Calu3 (cell line): ENCODE results near the gene TMEM86A. TPM values are rescaled to one million over a fixed set of nuclear protein-coding genes. Genes with fewer than 3 reads are reported as not detected.

Experiments
- BruUV-seq: library from RNA; stranded (reverse); fragments of 400-500 nt; replicated peaks from 2 replicates; lab custom pipeline; 2021; lab: Mats Ljungman, UMichigan
- CTCF ChIA-PET: fragments of 300-600 bp; sonication (Branson Sonifier 250); formaldehyde crosslinking; loops from one replicate; lab custom pipeline; 2022; ENCODE audit warnings: antibody characterized with exemption; lab: Charles Lee
- DNase-seq: peaks from one replicate; pipeline ENCODE4 v3.0.0; 2022
- H3K27ac Mint-ChIP-seq: one replicate; pipeline ENCODE4 v1.8.0; 2022; ENCODE audit warnings: mixed read lengths; ENCODE audit not compliant: unreplicated experiment
- H3K27me3 Mint-ChIP-seq: one replicate; pipeline ENCODE4 v1.8.0; 2022; ENCODE audit warnings: mixed read lengths; ENCODE audit not compliant: unreplicated experiment
- H3K36me3 Mint-ChIP-seq: one replicate; pipeline ENCODE4 v1.8.0; 2022; ENCODE audit warnings: mild to moderate bottlenecking, moderate library complexity, mixed read lengths; ENCODE audit not compliant: insufficient read depth, unreplicated experiment
- H3K4me1 Mint-ChIP-seq: one replicate; pipeline ENCODE4 v1.8.0; 2022; ENCODE audit warnings: mild to moderate bottlenecking, low read depth, mixed read lengths; ENCODE audit not compliant: unreplicated experiment
- H3K4me3 Mint-ChIP-seq: one replicate; pipeline ENCODE4 v1.8.0; 2022; ENCODE audit warnings: mild to moderate bottlenecking, low read depth, moderate library complexity, mixed read lengths; ENCODE audit not compliant: unreplicated experiment
- H3K9me3 Mint-ChIP-seq: one replicate; pipeline ENCODE4 v1.8.0; 2022; ENCODE audit warnings: low read depth, mixed read lengths; ENCODE audit not compliant: unreplicated experiment
- intact Hi-C: fragments of 100-400 bp; cut with micrococcal nuclease; formaldehyde crosslinking; loops from one replicate; pipeline ENCODE4 v1.10.0; 2022; ENCODE audit not compliant: unreplicated experiment
- total RNA-seq: library from RNA; stranded (reverse); gene quantifications from 2 replicates; pipeline ENCODE4 v1.2.3, GENCODE V29; 2022
- TF ChIP-seq, protein P1 (sequence below): fragments of 200-600 bp; IDR thresholded peaks from one replicate; pipeline ENCODE4 v1.8.0; 2022; ENCODE audit warnings: antibody characterized with exemption; ENCODE audit not compliant: unreplicated experiment

Gene TMEM86A
- total RNA-seq, 1 experiment from 2014 or later = 8.8 TPM

DNA sequence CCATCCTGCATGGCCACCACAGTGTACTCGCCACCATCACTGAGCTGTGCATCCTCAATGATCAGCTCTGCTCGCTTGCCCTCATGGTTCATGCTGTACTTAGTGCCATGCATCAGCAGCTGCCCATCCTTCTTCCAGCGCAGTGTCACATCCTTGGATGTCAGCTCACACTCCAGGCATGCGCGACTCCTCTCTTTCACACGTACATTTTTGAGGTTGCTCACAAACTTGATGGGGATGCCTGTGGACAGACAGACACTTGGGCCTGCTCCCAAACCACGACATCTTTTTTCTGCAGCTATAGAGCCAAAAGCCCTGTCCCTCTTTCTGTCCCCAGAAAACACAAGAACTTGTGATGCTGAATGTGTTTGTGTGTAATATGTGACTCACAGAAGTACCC lies 16.9 kb downstream of the TMEM86A start:
- BruUV-seq = no TSS peak
- CTCF ChIA-PET = no interaction called here
- Mint-ChIP-seq H3K9me3 (no peaks in the 10 kb centered on the region), H3K36me3 (peaks cover 2% of the 10 kb centered on the region), H3K4me3 (no peak overlapping the region), H3K27ac (no peak overlapping the region), H3K27me3 (peaks cover 78% of the 10 kb centered on the region), H3K4me1 (no peaks in the 10 kb centered on the region)
- TF ChIP-seq, protein P1, sequence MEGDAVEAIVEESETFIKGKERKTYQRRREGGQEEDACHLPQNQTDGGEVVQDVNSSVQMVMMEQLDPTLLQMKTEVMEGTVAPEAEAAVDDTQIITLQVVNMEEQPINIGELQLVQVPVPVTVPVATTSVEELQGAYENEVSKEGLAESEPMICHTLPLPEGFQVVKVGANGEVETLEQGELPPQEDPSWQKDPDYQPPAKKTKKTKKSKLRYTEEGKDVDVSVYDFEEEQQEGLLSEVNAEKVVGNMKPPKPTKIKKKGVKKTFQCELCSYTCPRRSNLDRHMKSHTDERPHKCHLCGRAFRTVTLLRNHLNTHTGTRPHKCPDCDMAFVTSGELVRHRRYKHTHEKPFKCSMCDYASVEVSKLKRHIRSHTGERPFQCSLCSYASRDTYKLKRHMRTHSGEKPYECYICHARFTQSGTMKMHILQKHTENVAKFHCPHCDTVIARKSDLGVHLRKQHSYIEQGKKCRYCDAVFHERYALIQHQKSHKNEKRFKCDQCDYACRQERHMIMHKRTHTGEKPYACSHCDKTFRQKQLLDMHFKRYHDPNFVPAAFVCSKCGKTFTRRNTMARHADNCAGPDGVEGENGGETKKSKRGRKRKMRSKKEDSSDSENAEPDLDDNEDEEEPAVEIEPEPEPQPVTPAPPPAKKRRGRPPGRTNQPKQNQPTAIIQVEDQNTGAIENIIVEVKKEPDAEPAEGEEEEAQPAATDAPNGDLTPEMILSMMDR = no peak
- no peak for DNase-seq
- intact Hi-C loops = no loop called here

DNA sequence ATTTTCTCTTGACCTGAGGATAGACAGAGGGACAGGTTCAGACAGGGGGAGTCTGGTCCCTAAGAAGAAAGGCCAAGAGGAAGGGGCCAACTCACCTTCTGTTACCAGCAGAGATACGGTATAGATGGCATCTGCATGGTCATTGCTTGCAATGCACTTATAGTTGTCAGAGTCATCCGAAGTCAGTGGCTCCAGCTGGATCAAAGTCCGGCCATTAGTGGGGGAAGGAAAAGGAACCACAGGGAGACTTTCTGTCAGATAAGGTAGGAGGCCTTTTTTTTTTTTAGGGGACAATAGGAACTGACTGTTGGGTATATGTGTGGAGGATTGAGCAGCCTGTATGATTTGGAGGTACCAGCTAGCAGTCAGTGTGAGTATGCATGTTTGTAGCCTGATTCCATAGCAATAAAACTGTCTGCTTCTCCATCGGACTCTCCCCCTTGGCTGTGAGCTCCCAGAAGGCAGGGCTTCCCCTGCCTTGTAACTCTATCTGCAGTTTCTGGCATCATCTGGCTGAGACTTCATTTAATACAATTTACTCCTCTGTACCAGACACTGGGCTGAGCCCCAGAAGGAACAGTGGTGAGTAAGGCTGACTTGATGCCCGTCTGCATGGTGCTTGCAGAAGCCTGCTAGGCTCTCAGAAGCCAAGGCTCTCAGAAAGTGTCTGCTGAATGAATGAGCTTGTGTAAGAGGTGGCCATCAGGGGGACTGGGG lies 21.7 kb downstream of the TMEM86A start:
- H3K4me3 Mint-ChIP-seq = peak overlapping the region; percentile 90

DNA sequence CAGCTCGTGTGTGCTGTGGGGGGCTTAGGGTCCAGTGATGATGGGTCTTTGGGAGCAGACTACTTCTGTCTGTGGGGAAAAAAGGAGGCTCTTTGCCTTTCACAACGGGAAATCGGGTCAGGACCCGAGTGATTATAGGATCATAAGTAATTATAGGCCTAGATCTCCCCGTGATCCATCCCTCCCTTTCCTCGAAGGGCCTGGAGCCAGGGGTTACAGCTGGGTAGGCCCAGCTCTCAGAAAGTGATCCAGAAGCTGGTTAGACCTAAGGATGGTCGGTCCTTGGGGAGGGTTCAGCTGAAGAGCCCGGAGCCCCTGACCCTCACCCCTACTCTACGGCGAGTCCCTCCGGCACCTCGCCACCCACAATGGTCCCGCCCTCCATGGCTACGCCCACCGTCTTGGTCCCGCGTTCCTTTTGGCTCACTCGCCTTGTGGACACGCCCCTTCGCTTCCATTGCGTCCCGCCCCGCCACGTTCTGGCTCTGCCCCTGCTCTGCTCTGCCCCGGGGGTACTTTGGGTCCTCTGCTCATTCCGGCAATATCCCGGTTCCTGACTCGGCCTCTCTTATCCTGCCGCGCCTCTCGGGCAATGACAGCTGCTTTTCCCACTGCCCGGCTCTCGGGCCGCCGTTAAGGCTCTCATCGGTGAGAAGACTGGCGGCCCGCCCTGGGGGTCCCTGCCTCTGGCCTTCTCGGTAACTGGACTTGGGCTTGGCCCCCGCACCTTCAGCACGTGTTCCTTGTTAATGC lies 22.4 kb downstream of the TMEM86A start:
- H3K4me1 Mint-ChIP-seq = peaks cover 16% of the 10 kb centered on the region
- no TSS peak for BruUV-seq
- CTCF ChIA-PET = interaction anchor here (1.0 to 1.4 kb wide), 8 partner anchors 15 to 230 kb away, joined by 3 to 8 read pairs (median 3); partner anchors contain the start of gene SPTY2D1

More for the DNA sequence above, 21.7 kb downstream of the TMEM86A start:
- intact Hi-C loops = loop anchor here (10.0 kb wide), 1 partner anchor 85 kb away; the partner anchor contains the start of gene SPTY2D1
- TF ChIP-seq, protein P1 = no peak
- DNase-seq = no peak
- Mint-ChIP-seq H3K9me3 (no peaks in the 10 kb centered on the region), H3K27me3 (peaks cover 36% of the 10 kb centered on the region), H3K36me3 (peaks cover 15% of the 10 kb centered on the region), H3K4me1 (peaks cover 16% of the 10 kb centered on the region), H3K27ac (no peak overlapping the region)
- no TSS peak for BruUV-seq
- CTCF ChIA-PET = no interaction called here

More for the DNA sequence above, 22.4 kb downstream of the TMEM86A start:
- Mint-ChIP-seq H3K27me3 (peaks cover 29% of the 10 kb centered on the region), H3K36me3 (peaks cover 15% of the 10 kb centered on the region), H3K4me3 (peak overlapping the region; percentile 90), H3K9me3 (no peaks in the 10 kb centered on the region), H3K27ac (peak overlapping the region; percentile 10)
- TF ChIP-seq, protein P1 = no peak
- intact Hi-C loops = loop anchor here (10.0 kb wide), 1 partner anchor 86 kb away; the partner anchor contains the start of gene SPTY2D1
- DNase-seq = peak; percentile 88
